IPS-18a (cell line): Measurements from ENCODE around the gene MTHFD1L.

Experiments used
- H3K27ac ChIP-seq: one replicate; pipeline ENCODE4 v1.5.1; 2013; ENCODE audit warnings: low read length
- H3K27me3 ChIP-seq: one replicate; pipeline ENCODE4 v1.6.1; 2013; ENCODE audit warnings: mild to moderate bottlenecking, low read length; ENCODE audit not compliant: control insufficient read depth, insufficient read depth
- H3K36me3 ChIP-seq: one replicate; pipeline ENCODE4 v1.6.1; 2013; ENCODE audit warnings: low read depth, low read length; ENCODE audit not compliant: control insufficient read depth
- H3K4me1 ChIP-seq: one replicate; pipeline ENCODE4 v1.6.1; 2013; ENCODE audit warnings: low read depth, low read length; ENCODE audit not compliant: control insufficient read depth
- H3K4me3 ChIP-seq: one replicate; pipeline ENCODE4 v1.5.1; 2013; ENCODE audit warnings: low read length
- H3K9ac ChIP-seq: one replicate; pipeline ENCODE4 v1.6.1; 2013; ENCODE audit warnings: mild to moderate bottlenecking, low read length, moderate library complexity
- H3K9me3 ChIP-seq: one replicate; pipeline ENCODE4 v1.6.1; 2013; ENCODE audit warnings: low read depth, low read length; ENCODE audit not compliant: control insufficient read depth

Gene MTHFD1L

DNA sequence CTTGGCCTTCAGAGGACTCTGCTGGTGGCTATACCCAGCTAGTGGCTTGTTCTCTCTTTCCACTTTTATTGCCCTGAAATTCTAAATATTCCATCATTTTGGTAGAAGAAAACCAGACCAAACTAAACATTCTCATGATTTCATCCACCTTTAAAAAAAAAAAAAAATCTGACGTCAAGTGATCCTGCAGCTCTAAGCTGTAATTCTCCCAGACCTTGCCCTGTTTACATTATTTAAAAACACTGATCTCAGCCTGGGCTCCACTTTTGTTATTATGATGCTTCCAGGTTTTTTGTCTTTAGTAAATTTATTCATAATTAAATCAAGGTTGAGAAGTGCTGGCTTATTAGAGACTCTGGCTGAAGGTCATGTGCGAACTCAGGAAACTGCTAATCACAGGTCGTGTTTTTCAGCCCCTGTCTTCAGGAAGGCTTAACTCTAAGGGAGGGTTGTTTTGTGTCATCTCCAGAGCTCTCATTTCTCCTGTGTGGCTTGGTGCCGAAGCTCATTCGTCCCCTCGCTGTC is 114.4 kb downstream of the MTHFD1L start:
- Histone ChIP-seq H3K36me3 (peaks cover 7% of the 10 kb centered on the region), H3K9ac (no peak overlapping the region), H3K4me1 (no peaks in the 10 kb centered on the region), H3K9me3 (no peaks in the 10 kb centered on the region), H3K4me3 (no peak overlapping the region), H3K27me3 (no peaks in the 10 kb centered on the region), H3K27ac (no peak overlapping the region)

DNA sequence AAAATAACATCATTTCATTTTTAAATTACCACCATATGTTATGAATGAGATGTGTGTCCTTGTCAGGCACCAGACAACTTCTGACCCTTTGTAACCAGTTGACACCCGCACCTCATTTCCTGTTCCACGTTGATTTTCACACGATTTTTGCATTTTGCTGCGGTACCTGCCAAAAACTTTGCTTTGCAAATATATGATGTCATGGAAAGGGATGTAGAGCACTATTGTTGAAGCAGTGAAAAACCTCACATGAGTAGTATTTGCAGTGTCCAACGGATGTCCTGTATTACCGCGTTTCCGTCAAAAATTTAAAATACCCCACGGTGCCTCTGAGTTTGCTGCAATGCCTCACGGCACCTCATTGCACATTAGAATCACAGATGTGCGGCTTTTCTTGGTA is 115.6 kb downstream of the MTHFD1L start:
- no peaks in the 10 kb centered on the region for H3K9me3 ChIP-seq
- no peaks in the 10 kb centered on the region for H3K27me3 ChIP-seq
- H3K27ac ChIP-seq: no peak overlapping the region
- no peaks in the 10 kb centered on the region for H3K4me1 ChIP-seq
- H3K4me3 ChIP-seq: no peak overlapping the region
- H3K9ac ChIP-seq: no peak overlapping the region
- H3K36me3 ChIP-seq: peaks cover 7% of the 10 kb centered on the region

DNA sequence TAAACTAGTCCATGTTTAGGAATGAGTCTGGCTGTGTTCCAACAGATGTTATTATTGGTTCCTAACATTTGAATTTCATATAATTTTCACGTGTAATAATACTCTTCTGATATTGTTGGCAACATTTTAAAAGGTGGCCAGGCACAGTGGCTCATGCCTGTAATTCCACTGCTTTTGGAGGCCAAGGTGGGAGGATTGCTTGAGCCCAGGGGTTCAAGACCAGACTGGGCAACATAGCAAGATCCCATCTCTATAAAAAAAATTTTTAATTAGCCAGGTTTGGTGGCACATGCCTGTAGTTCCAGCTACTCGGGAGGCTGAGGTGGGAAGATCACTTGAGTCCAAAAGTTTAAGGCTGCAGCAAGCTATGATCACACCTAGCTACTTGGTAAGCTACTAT is 116.2 kb downstream of the MTHFD1L start:
- Histone ChIP-seq H3K36me3 (peaks cover 7% of the 10 kb centered on the region), H3K9me3 (no peaks in the 10 kb centered on the region), H3K27ac (no peak overlapping the region), H3K9ac (no peak overlapping the region), H3K4me3 (no peak overlapping the region), H3K4me1 (no peaks in the 10 kb centered on the region), H3K27me3 (no peaks in the 10 kb centered on the region)

DNA sequence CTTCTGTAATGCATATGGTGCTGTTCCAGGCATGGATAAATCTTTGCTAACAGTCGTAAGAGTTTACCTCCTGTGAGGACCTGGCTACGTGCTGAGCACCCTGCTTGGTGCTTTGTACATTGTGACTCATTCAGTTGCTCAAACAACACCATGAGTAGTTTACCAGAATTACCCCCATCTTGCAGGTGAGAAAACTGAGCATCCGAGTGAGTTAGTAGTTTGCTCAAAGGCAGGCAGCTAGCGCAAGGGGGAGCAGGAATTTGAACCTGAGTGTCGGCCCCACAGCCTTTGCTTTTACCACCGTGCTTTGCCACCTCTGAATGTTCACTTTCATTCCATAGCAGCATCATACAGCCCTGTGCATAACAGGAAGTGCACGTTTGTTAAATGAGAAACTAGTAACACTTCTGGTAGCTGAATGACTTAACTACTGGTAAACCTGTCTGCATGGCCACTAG is 121.9 kb downstream of the MTHFD1L start:
- Histone ChIP-seq H3K27ac (no peak overlapping the region), H3K4me1 (no peaks in the 10 kb centered on the region), H3K9me3 (no peaks in the 10 kb centered on the region), H3K27me3 (no peaks in the 10 kb centered on the region), H3K9ac (no peak overlapping the region), H3K36me3 (peaks cover 4% of the 10 kb centered on the region), H3K4me3 (no peak overlapping the region)

DNA sequence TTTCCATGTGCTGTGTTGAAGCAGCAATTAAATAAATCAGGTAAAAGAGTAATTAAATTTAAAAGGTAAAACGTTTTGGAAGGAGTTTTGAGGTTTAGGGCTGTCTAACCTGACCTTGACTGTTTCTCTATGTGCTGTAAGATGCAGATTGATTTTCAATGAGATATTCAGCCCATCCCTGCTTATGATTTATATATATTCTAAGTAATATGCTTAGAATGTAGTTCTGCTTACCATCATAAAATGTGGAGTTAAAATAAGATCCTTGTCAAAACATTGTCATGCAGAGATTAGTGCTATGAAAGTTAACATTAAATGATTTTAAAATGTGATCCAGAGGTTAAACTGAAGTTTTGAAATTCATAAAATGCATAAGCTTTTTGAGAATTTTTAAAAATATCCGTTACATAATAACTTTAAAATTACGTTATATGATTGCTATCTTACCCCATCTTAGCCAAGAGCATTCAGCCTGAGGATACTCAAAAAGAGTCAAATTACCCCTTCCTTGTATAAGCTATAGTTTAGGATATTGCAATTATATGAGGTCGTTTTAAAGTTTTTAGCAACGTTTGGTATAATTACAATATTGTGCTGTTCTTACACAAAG is 122.5 kb downstream of the MTHFD1L start:
- H3K27ac ChIP-seq: no peak overlapping the region
- H3K9me3 ChIP-seq: no peaks in the 10 kb centered on the region
- peaks cover 4% of the 10 kb centered on the region for H3K36me3 ChIP-seq

DNA sequence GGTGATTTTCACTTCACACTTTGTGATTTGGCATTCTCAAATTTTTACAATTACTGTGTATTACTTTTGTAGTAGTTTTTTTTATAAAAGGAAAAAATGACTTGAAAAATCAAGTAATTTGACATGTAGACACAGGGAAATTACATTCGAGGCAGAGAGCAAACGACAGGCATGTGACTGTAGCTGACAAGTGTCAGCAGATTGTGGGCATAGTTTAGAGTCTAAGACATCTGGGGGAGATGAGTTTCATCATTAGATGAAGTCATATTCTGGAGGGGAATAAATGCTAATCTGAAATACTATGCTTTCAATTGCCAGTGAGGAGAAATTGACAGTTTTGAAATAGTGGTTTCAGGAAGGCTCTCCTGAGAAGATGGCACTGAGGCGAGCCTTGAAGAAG is 126.0 kb downstream of the MTHFD1L start:
- no peak overlapping the region for H3K9ac ChIP-seq
- no peaks in the 10 kb centered on the region for H3K4me1 ChIP-seq
- no peaks in the 10 kb centered on the region for H3K9me3 ChIP-seq
- peaks cover 5% of the 10 kb centered on the region for H3K36me3 ChIP-seq
- H3K27me3 ChIP-seq: no peaks in the 10 kb centered on the region
- H3K27ac ChIP-seq: no peak overlapping the region
- H3K4me3 ChIP-seq: no peak overlapping the region

More for the DNA sequence above, 122.5 kb downstream of the MTHFD1L start:
- no peaks in the 10 kb centered on the region for H3K27me3 ChIP-seq
- no peak overlapping the region for H3K4me3 ChIP-seq
- no peaks in the 10 kb centered on the region for H3K4me1 ChIP-seq
- no peak overlapping the region for H3K9ac ChIP-seq

DNA sequence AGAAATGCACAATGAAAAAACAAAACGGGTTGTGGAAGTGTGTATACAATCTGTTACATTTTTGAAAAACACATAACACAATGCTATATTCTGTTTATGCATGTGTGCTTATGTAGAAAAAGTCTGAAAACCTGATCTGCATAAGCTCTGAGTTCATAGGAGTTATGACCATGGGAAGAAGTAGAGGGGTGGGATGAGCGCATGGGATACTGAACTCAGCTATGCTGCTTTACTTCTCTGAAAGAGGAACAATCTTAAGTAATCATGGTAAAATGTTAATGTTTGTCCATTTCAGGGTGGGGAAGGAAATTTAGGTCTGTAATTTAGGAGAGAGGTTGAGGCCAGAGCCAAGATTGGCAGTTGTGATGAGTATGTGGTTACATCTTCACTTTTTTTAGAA is 126.8 kb downstream of the MTHFD1L start:
- no peaks in the 10 kb centered on the region for H3K27me3 ChIP-seq
- H3K4me1 ChIP-seq: no peaks in the 10 kb centered on the region
- H3K9me3 ChIP-seq: no peaks in the 10 kb centered on the region
- H3K36me3 ChIP-seq: peaks cover 5% of the 10 kb centered on the region
- H3K4me3 ChIP-seq: no peak overlapping the region
- H3K27ac ChIP-seq: no peak overlapping the region
- H3K9ac ChIP-seq: no peak overlapping the region

DNA sequence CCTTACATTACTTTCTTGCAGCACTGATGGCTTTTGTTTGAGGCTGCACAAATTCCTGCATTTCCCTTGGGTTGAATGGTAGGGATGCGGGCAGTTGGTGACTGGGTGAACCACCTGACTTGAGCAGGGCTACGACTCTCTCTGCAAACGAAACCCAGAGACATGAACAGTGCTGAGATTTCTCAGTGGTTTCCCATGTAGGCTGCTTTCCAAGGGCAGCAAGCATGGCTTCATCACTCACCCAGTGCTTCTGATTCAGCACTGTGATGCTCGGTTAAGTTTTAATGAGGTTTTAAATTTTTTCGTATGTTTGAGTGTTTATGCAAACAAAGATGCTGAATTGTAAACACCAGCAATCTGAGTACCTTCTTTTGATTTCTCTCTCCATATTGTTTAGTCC is 127.2 kb downstream of the MTHFD1L start:
- H3K27me3 ChIP-seq: no peaks in the 10 kb centered on the region
- no peak overlapping the region for H3K4me3 ChIP-seq
- H3K9ac ChIP-seq: no peak overlapping the region
- H3K9me3 ChIP-seq: no peaks in the 10 kb centered on the region
- no peak overlapping the region for H3K27ac ChIP-seq
- peaks cover 5% of the 10 kb centered on the region for H3K36me3 ChIP-seq
- no peaks in the 10 kb centered on the region for H3K4me1 ChIP-seq

DNA sequence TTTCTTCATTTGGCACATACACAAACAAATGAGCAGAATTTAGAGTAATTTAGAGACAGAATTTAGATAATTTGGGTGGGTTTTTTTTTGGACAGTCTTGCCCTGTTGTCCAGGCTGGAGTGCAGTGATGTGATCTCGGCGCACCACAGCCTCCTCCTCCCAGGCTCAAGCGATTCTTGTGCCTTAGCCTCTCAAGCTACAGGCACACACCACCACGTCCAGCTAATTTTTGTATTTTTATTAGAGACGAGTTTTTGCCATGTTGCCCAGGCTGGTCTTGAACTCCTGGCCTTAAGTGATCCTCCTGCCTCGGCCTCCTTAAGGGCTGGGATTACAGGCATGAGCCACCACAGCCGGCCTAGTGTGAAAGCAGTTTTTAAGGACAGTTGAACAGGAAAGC is 127.8 kb downstream of the MTHFD1L start:
- Histone ChIP-seq H3K27ac (no peak overlapping the region), H3K9ac (no peak overlapping the region), H3K27me3 (no peaks in the 10 kb centered on the region), H3K36me3 (peaks cover 5% of the 10 kb centered on the region), H3K9me3 (no peaks in the 10 kb centered on the region), H3K4me1 (no peaks in the 10 kb centered on the region), H3K4me3 (no peak overlapping the region)

DNA sequence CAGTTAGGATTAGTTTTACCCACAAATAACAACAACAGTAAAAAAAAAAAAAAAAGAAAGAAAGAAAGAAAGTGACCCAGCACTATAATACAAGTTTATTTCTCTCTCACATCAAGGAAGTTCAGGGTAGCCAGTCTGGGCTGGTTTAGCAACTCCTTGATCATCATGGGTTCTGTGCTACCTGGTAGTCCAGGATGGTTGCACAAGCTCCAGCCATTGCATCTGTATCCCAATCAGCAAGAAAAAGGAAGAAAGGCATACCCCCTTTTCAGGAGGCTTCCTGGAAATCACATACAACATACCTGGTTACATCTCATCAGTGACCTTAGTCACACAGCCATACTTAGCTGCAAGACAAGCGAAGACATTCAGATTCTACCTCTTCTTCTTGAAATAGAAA is 128.5 kb downstream of the MTHFD1L start:
- no peak overlapping the region for H3K4me3 ChIP-seq
- no peaks in the 10 kb centered on the region for H3K27me3 ChIP-seq
- H3K36me3 ChIP-seq: peaks cover 5% of the 10 kb centered on the region

DNA sequence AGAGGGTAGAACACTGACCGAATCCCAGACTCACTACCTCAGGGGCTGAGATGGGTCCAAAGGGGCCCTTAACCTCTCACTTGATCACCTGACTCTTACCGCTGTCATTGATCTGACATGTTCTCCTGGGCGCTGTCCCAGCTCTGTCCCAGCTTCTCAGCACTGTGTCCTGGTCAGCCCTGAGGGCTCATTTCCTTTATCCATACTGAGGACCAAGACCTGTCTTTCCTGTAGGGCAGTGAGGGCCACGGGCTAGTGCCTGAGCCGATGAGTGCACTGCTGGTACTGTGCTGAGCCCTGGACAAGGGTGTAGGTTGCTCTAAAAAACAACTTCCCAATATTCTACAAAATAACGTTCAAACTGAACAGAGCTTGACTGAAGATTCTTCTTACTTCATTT is 131.5 kb downstream of the MTHFD1L start:
- Histone ChIP-seq H3K27ac (no peak overlapping the region), H3K4me3 (no peak overlapping the region), H3K36me3 (peaks cover 5% of the 10 kb centered on the region)

More for the DNA sequence above, 128.5 kb downstream of the MTHFD1L start:
- H3K27ac ChIP-seq: no peak overlapping the region
- H3K9ac ChIP-seq: no peak overlapping the region
- no peaks in the 10 kb centered on the region for H3K4me1 ChIP-seq
- H3K9me3 ChIP-seq: no peaks in the 10 kb centered on the region

DNA sequence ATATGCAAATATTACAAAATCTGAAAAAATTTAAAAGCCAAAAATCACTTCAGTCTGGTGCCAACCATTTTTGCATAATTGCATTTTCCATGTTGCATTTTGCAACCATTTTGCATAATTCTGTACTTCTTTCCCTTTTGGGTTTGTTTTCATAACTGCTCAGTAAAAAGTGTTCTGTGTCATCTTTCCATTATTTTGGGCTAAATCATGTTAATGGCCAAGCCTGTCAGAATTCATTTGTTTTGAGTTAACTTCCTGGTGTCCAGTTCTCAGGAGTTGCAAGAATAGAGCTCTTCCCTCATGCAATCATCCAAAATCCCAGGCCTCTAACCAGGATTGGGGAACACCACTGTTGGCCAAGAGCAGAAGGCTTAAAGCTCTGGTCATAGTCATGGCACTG is 133.6 kb downstream of the MTHFD1L start:
- Histone ChIP-seq H3K36me3 (peaks cover 5% of the 10 kb centered on the region), H3K27me3 (no peaks in the 10 kb centered on the region), H3K27ac (no peak overlapping the region), H3K9me3 (no peaks in the 10 kb centered on the region), H3K9ac (no peak overlapping the region), H3K4me3 (no peak overlapping the region), H3K4me1 (no peaks in the 10 kb centered on the region)

More for the DNA sequence above, 131.5 kb downstream of the MTHFD1L start:
- Histone ChIP-seq H3K4me1 (no peaks in the 10 kb centered on the region), H3K9me3 (no peaks in the 10 kb centered on the region), H3K27me3 (no peaks in the 10 kb centered on the region), H3K9ac (no peak overlapping the region)
